Activated CD4-positive, alpha-beta memory T cell treated with anti-CD3 and anti-CD28 coated beads, Interleukin-2, amount 10 ng/mL, durations not matched to agents 7 days and 5 days (primary cell): ENCODE measurements around the gene GALNT13. TPM values are rescaled to one million over a fixed set of nuclear protein-coding genes. Genes with fewer than 3 reads are reported as not detected.

Experiments
- CTCF ChIA-PET: fragments of 350-600 bp; sonication (Branson Sonifier 250); formaldehyde crosslinking; loops from one replicate; lab custom pipeline; 2021; ENCODE audit warnings: antibody characterized with exemption, inconsistent platforms; lab: Charles Lee
- POLR2A ChIA-PET: fragments of 350-600 bp; sonication (Branson Sonifier 250); formaldehyde crosslinking; loops from one replicate; lab custom pipeline; 2021; ENCODE audit warnings: antibody characterized with exemption; lab: Charles Lee
- DNase-seq: peaks from one replicate; pipeline ENCODE4 v3.0.0-alpha.2; 2020
- H3K27ac Mint-ChIP-seq: one replicate; pipeline ENCODE4 v1.8.0; 2021; ENCODE audit warnings: mild to moderate bottlenecking, mixed read lengths
- H3K27me3 Mint-ChIP-seq: one replicate; pipeline ENCODE4 v1.8.0; 2021; ENCODE audit warnings: mixed read lengths
- H3K36me3 Mint-ChIP-seq: one replicate; pipeline ENCODE4 v1.8.0; 2021; ENCODE audit warnings: low read depth, mixed read lengths
- H3K4me1 Mint-ChIP-seq: one replicate; pipeline ENCODE4 v1.8.0; 2021; ENCODE audit warnings: mixed read lengths
- H3K4me3 Mint-ChIP-seq: one replicate; pipeline ENCODE4 v1.8.0; 2021; ENCODE audit warnings: mild to moderate bottlenecking, mixed read lengths
- H3K9me3 Mint-ChIP-seq: one replicate; pipeline ENCODE4 v1.8.0; 2021; ENCODE audit warnings: mixed read lengths
- total RNA-seq, 2 experiments: library from RNA; stranded (reverse); gene quantifications; one replicate each; pipeline ENCODE4 v1.2.3, GENCODE V29; 2021

Gene GALNT13
- total RNA-seq, 2 experiments from 2014 or later: not detected

- H3K4me3 Mint-ChIP-seq: no peak overlapping the region
- no peaks in the 10 kb centered on the region for H3K36me3 Mint-ChIP-seq
- H3K9me3 Mint-ChIP-seq: peaks cover 4% of the 10 kb centered on the region
- ChIA-PET CTCF (no interaction called here), POLR2A (no interaction called here)
- no peak overlapping the region for H3K27ac Mint-ChIP-seq
- no peaks in the 10 kb centered on the region for H3K4me1 Mint-ChIP-seq
- no peaks in the 10 kb centered on the region for H3K27me3 Mint-ChIP-seq
- DNase-seq: no peak
These were observed 220.8 kb downstream of the GALNT13 start for GRCh38 chr2:154092571-154092970.

GRCh38 chr2:154093856-154094255, 222.1 kb downstream of the GALNT13 start:
- H3K27ac Mint-ChIP-seq: no peak overlapping the region
- CTCF ChIA-PET: no interaction called here
- peaks cover 4% of the 10 kb centered on the region for H3K9me3 Mint-ChIP-seq
- no peak for DNase-seq
- no peaks in the 10 kb centered on the region for H3K27me3 Mint-ChIP-seq
- H3K4me1 Mint-ChIP-seq: no peaks in the 10 kb centered on the region
- no peaks in the 10 kb centered on the region for H3K36me3 Mint-ChIP-seq
- POLR2A ChIA-PET: no interaction called here
- H3K4me3 Mint-ChIP-seq: no peak overlapping the region

- no peak for DNase-seq
- ChIA-PET CTCF (no interaction called here), POLR2A (no interaction called here)
- no peak overlapping the region for H3K4me3 Mint-ChIP-seq
- H3K36me3 Mint-ChIP-seq: no peaks in the 10 kb centered on the region
- H3K9me3 Mint-ChIP-seq: peaks cover 8% of the 10 kb centered on the region
- H3K27ac Mint-ChIP-seq: no peak overlapping the region
- H3K27me3 Mint-ChIP-seq: no peaks in the 10 kb centered on the region
- no peaks in the 10 kb centered on the region for H3K4me1 Mint-ChIP-seq
These were observed 226.2 kb downstream of the GALNT13 start for GRCh38 chr2:154097833-154098398.

- no peak overlapping the region for H3K4me3 Mint-ChIP-seq
- ChIA-PET CTCF (no interaction called here), POLR2A (no interaction called here)
- no peaks in the 10 kb centered on the region for H3K4me1 Mint-ChIP-seq
- H3K27ac Mint-ChIP-seq: no peak overlapping the region
- no peaks in the 10 kb centered on the region for H3K27me3 Mint-ChIP-seq
- H3K9me3 Mint-ChIP-seq: peaks cover 14% of the 10 kb centered on the region
- DNase-seq: no peak
- no peaks in the 10 kb centered on the region for H3K36me3 Mint-ChIP-seq
These were observed 249.0 kb downstream of the GALNT13 start for GRCh38 chr2:154120706-154121105.

GRCh38 chr2:154125891-154126290, 254.2 kb downstream of the GALNT13 start:
- ChIA-PET POLR2A (no interaction called here), CTCF (no interaction called here)
- no peak for DNase-seq
- Mint-ChIP-seq H3K9me3 (peaks cover 5% of the 10 kb centered on the region), H3K4me3 (no peak overlapping the region), H3K36me3 (no peaks in the 10 kb centered on the region), H3K4me1 (no peaks in the 10 kb centered on the region), H3K27me3 (no peaks in the 10 kb centered on the region), H3K27ac (no peak overlapping the region)

GRCh38 chr2:154130821-154131220, 259.1 kb downstream of the GALNT13 start:
- Mint-ChIP-seq H3K27me3 (no peaks in the 10 kb centered on the region), H3K4me1 (no peaks in the 10 kb centered on the region), H3K36me3 (no peaks in the 10 kb centered on the region), H3K27ac (no peak overlapping the region), H3K4me3 (no peak overlapping the region), H3K9me3 (peaks cover 3% of the 10 kb centered on the region)
- CTCF ChIA-PET: no interaction called here
- DNase-seq: no peak
- POLR2A ChIA-PET: no interaction called here

- Mint-ChIP-seq H3K4me1 (no peaks in the 10 kb centered on the region), H3K27ac (no peak overlapping the region), H3K4me3 (no peak overlapping the region), H3K36me3 (no peaks in the 10 kb centered on the region), H3K9me3 (peaks cover 3% of the 10 kb centered on the region), H3K27me3 (no peaks in the 10 kb centered on the region)
- CTCF ChIA-PET: no interaction called here
- no peak for DNase-seq
- POLR2A ChIA-PET: no interaction called here
These were observed 261.1 kb downstream of the GALNT13 start for GRCh38 chr2:154132827-154133226.

- CTCF ChIA-PET: no interaction called here
- H3K27ac Mint-ChIP-seq: no peak overlapping the region
- H3K9me3 Mint-ChIP-seq: peaks cover 3% of the 10 kb centered on the region
- DNase-seq: no peak
- H3K4me3 Mint-ChIP-seq: no peak overlapping the region
- no peaks in the 10 kb centered on the region for H3K27me3 Mint-ChIP-seq
- no peaks in the 10 kb centered on the region for H3K36me3 Mint-ChIP-seq
- POLR2A ChIA-PET: no interaction called here
- no peaks in the 10 kb centered on the region for H3K4me1 Mint-ChIP-seq
These were observed 262.1 kb downstream of the GALNT13 start for GRCh38 chr2:154133823-154134222.

GRCh38 chr2:154140249-154141025, 268.7 kb downstream of the GALNT13 start:
- ChIA-PET POLR2A (no interaction called here), CTCF (no interaction called here)
- Mint-ChIP-seq H3K4me3 (no peak overlapping the region), H3K9me3 (no peaks in the 10 kb centered on the region), H3K27ac (no peak overlapping the region), H3K4me1 (no peaks in the 10 kb centered on the region), H3K27me3 (no peaks in the 10 kb centered on the region), H3K36me3 (no peaks in the 10 kb centered on the region)
- DNase-seq: no peak

GRCh38 chr2:154142480-154142879, 270.8 kb downstream of the GALNT13 start:
- ChIA-PET CTCF (no interaction called here), POLR2A (no interaction called here)
- Mint-ChIP-seq H3K4me1 (no peaks in the 10 kb centered on the region), H3K4me3 (no peak overlapping the region), H3K27me3 (no peaks in the 10 kb centered on the region), H3K36me3 (no peaks in the 10 kb centered on the region), H3K9me3 (peaks cover 2% of the 10 kb centered on the region), H3K27ac (no peak overlapping the region)
- DNase-seq: no peak

GRCh38 chr2:154143105-154143504, 271.4 kb downstream of the GALNT13 start:
- H3K27me3 Mint-ChIP-seq: no peaks in the 10 kb centered on the region
- CTCF ChIA-PET: no interaction called here
- no peak overlapping the region for H3K27ac Mint-ChIP-seq
- no peaks in the 10 kb centered on the region for H3K36me3 Mint-ChIP-seq
- H3K9me3 Mint-ChIP-seq: peaks cover 2% of the 10 kb centered on the region
- no peaks in the 10 kb centered on the region for H3K4me1 Mint-ChIP-seq
- no peak overlapping the region for H3K4me3 Mint-ChIP-seq
- POLR2A ChIA-PET: no interaction called here
- DNase-seq: no peak

GRCh38 chr2:154158101-154158500, 286.4 kb downstream of the GALNT13 start:
- H3K27ac Mint-ChIP-seq: no peak overlapping the region
- DNase-seq: no peak
- POLR2A ChIA-PET: no interaction called here
- H3K27me3 Mint-ChIP-seq: no peaks in the 10 kb centered on the region
- no peaks in the 10 kb centered on the region for H3K36me3 Mint-ChIP-seq
- H3K9me3 Mint-ChIP-seq: peaks cover 6% of the 10 kb centered on the region
- no peak overlapping the region for H3K4me3 Mint-ChIP-seq
- H3K4me1 Mint-ChIP-seq: no peaks in the 10 kb centered on the region
- CTCF ChIA-PET: no interaction called here

GRCh38 chr2:154161286-154161685, 289.6 kb downstream of the GALNT13 start:
- Mint-ChIP-seq H3K4me3 (no peak overlapping the region), H3K27me3 (no peaks in the 10 kb centered on the region), H3K36me3 (no peaks in the 10 kb centered on the region), H3K9me3 (peaks cover 6% of the 10 kb centered on the region), H3K4me1 (no peaks in the 10 kb centered on the region), H3K27ac (no peak overlapping the region)
- ChIA-PET CTCF (no interaction called here), POLR2A (no interaction called here)
- DNase-seq: no peak

GRCh38 chr2:154170400-154170799, 298.7 kb downstream of the GALNT13 start:
- POLR2A ChIA-PET: no interaction called here
- no peaks in the 10 kb centered on the region for H3K27me3 Mint-ChIP-seq
- no peak overlapping the region for H3K27ac Mint-ChIP-seq
- H3K9me3 Mint-ChIP-seq: peaks cover 6% of the 10 kb centered on the region
- no peaks in the 10 kb centered on the region for H3K36me3 Mint-ChIP-seq
- CTCF ChIA-PET: no interaction called here
- no peak overlapping the region for H3K4me3 Mint-ChIP-seq
- DNase-seq: no peak
- H3K4me1 Mint-ChIP-seq: no peaks in the 10 kb centered on the region
